Liver (tissue), 3 donors: Measurements from ENCODE around the gene GGCT.

Experiments used
- ATF3 ChIP-seq: IDR thresholded peaks from 2 replicates; pipeline ENCODE4 v1.6.1; 2016; ENCODE audit warnings: antibody characterized with exemption
- CTCF ChIP-seq: fragments of 150-350 bp; IDR thresholded peaks from 2 replicates; pipeline ENCODE4 v1.5.1; 2017; ENCODE audit warnings: improper control_type of control experiment, low read depth, low read length; ENCODE audit not compliant: missing input control
- HNF4G ChIP-seq: IDR thresholded peaks from 2 replicates; pipeline ENCODE4 v1.6.1; 2016; ENCODE audit warnings: antibody characterized with exemption
- MAX ChIP-seq: IDR thresholded peaks from 2 replicates; pipeline ENCODE4 v1.6.1; 2016; ENCODE audit warnings: antibody characterized with exemption
- REST ChIP-seq: IDR thresholded peaks from 2 replicates; pipeline ENCODE4 v1.6.1; 2016; ENCODE audit warnings: antibody characterized with exemption, mild to moderate bottlenecking
- RXRA ChIP-seq, 2 donors: IDR thresholded peaks; 2 replicates each; pipeline ENCODE4 v1.6.1; 2017 to 2018; ENCODE audit warnings: antibody characterized with exemption in 2 of 2, mild to moderate bottlenecking in 1 of 2
- SP1 ChIP-seq: IDR thresholded peaks from 2 replicates; pipeline ENCODE4 v1.6.1; 2018; ENCODE audit warnings: antibody characterized with exemption, mild to moderate bottlenecking
- TAF1 ChIP-seq: conservative IDR thresholded peaks from 2 replicates; pipeline ENCODE4 v1.6.1; 2016; ENCODE audit warnings: antibody characterized with exemption, mild to moderate bottlenecking
- YY1 ChIP-seq: IDR thresholded peaks from 2 replicates; pipeline ENCODE4 v1.6.1; 2016; ENCODE audit warnings: antibody characterized with exemption, mild to moderate bottlenecking
- ZBTB33 ChIP-seq: IDR thresholded peaks from 2 replicates; pipeline ENCODE4 v1.6.1; 2016; ENCODE audit warnings: antibody characterized with exemption
- donor health status: healthy.
- donor health status: healthy.

GRCh38 chr7:30523466-30523865, 18.8 kb upstream of the GGCT start:
- TF ChIP-seq ZBTB33 (no peak), CTCF (no peak), TAF1 (no peak), ATF3 (no peak), SP1 (no peak), YY1 (no peak), REST (no peak), MAX (no peak), HNF4G (no peak), RXRA (IDR thresholded peaks at IDR 0.05) (no peak)
